HG02852 (cell line): ENCODE measurements around the gene DSTN.

Experiments used
- ATAC-seq: cut with Tn5 transposase; IDR thresholded peaks from one replicate; pipeline ENCODE4 v1.9.1; 2021; ENCODE audit warnings: mild to moderate bottlenecking, moderate library complexity; ENCODE audit not compliant: unreplicated experiment

Gene DSTN

GRCh38 chr20:17636523-17637412 is 66.9 kb downstream of the DSTN start:
- ATAC-seq = no peak

- no peak for ATAC-seq
Measured at GRCh38 chr20:17637413-17637780, 67.5 kb downstream of the DSTN start.

GRCh38 chr20:17637985-17638640 is 68.2 kb downstream of the DSTN start:
- no peak for ATAC-seq

GRCh38 chr20:17638835-17639407 is 69.0 kb downstream of the DSTN start:
- no peak for ATAC-seq

- no peak for ATAC-seq
Measured at GRCh38 chr20:17640146-17640874, 70.4 kb downstream of the DSTN start.

- no peak for ATAC-seq
Measured at GRCh38 chr20:17640875-17641378, 71.1 kb downstream of the DSTN start.

- no peak for ATAC-seq
Measured at GRCh38 chr20:17641520-17641964, 71.7 kb downstream of the DSTN start.

- no peak for ATAC-seq
Measured at GRCh38 chr20:17641993-17642392, 72.1 kb downstream of the DSTN start.

- ATAC-seq = no peak
Measured at GRCh38 chr20:17642404-17643269, 72.8 kb downstream of the DSTN start.

- ATAC-seq = no peak
Measured at GRCh38 chr20:17643531-17644188, 73.8 kb downstream of the DSTN start.

- ATAC-seq = no peak
Measured at GRCh38 chr20:17644451-17644850, 74.6 kb downstream of the DSTN start.

- ATAC-seq = no peak
Measured at GRCh38 chr20:17645010-17645409, 75.1 kb downstream of the DSTN start.

GRCh38 chr20:17645546-17646208 is 75.8 kb downstream of the DSTN start:
- no peak for ATAC-seq

- no peak for ATAC-seq
Measured at GRCh38 chr20:17646209-17646960, 76.5 kb downstream of the DSTN start.

GRCh38 chr20:17646961-17647301 is 77.1 kb downstream of the DSTN start:
- no peak for ATAC-seq

- no peak for ATAC-seq
Measured at GRCh38 chr20:17647391-17648314, 77.8 kb downstream of the DSTN start.

- ATAC-seq = no peak
Measured at GRCh38 chr20:17648315-17648646, 78.4 kb downstream of the DSTN start.
